Endometrial microvascular endothelial cells (primary cell): ENCODE data around the gene SCGN. TPM values are rescaled to one million over a fixed set of nuclear protein-coding genes. Genes with fewer than 3 reads are reported as not detected.

Source experiments
- in situ Hi-C: cut with HindIII; loops from 2 replicates; pipeline ENCODE4 v1.10.0; 2017; ENCODE audit warnings: low sequenced_read_pairs, low pct_unique_long_range_greater_than_20kb; ENCODE audit errors: inconsistent ontology term
- total RNA-seq: library from RNA; depleted of rRNA; stranded (reverse); fragments of >200 nt; gene quantifications from one replicate; pipeline ENCODE4 v1.2.3, GENCODE V29; 2015; ENCODE audit errors: inconsistent ontology term

Gene SCGN
- total RNA-seq, 1 donor from 2014 or later: not detected

GRCh38 chr6:25676775-25677174 lies 24.8 kb downstream of the SCGN start:
- in situ Hi-C loops: no loop called here

- in situ Hi-C loops: no loop called here
Measured at GRCh38 chr6:25681848-25682247, 29.8 kb downstream of the SCGN start.

GRCh38 chr6:25682324-25682723 lies 30.3 kb downstream of the SCGN start:
- in situ Hi-C loops: no loop called here

- in situ Hi-C loops: no loop called here
Measured at GRCh38 chr6:25684565-25684964, 32.5 kb downstream of the SCGN start.

- in situ Hi-C loops: no loop called here
Measured at GRCh38 chr6:25685251-25685650, 33.2 kb downstream of the SCGN start.

GRCh38 chr6:25685896-25686295 lies 33.9 kb downstream of the SCGN start:
- in situ Hi-C loops: no loop called here

GRCh38 chr6:25686856-25687255 lies 34.8 kb downstream of the SCGN start:
- in situ Hi-C loops: no loop called here

- in situ Hi-C loops: no loop called here
Measured at GRCh38 chr6:25689966-25690365, 38.0 kb downstream of the SCGN start.

GRCh38 chr6:25691894-25692293 lies 39.9 kb downstream of the SCGN start:
- in situ Hi-C loops: no loop called here

GRCh38 chr6:25692472-25692871 lies 40.5 kb downstream of the SCGN start:
- in situ Hi-C loops: no loop called here

- in situ Hi-C loops: no loop called here
Measured at GRCh38 chr6:25694366-25694765, 42.4 kb downstream of the SCGN start.

- in situ Hi-C loops: no loop called here
Measured at GRCh38 chr6:25695671-25696070, 43.7 kb downstream of the SCGN start.

- in situ Hi-C loops: no loop called here
Measured at GRCh38 chr6:25697537-25698340, 45.7 kb downstream of the SCGN start.

GRCh38 chr6:25698631-25699030 lies 46.6 kb downstream of the SCGN start:
- in situ Hi-C loops: no loop called here

- in situ Hi-C loops: no loop called here
Measured at GRCh38 chr6:25699649-25700048, 47.6 kb downstream of the SCGN start.

- in situ Hi-C loops: no loop called here
Measured at GRCh38 chr6:25700761-25701160, 48.7 kb downstream of the SCGN start.

GRCh38 chr6:25701807-25702206 lies 49.8 kb downstream of the SCGN start:
- in situ Hi-C loops: no loop called here

GRCh38 chr6:25703005-25703404 lies 51.0 kb downstream of the SCGN start:
- in situ Hi-C loops: no loop called here

- in situ Hi-C loops: no loop called here
Measured at GRCh38 chr6:25704001-25704400, 52.0 kb downstream of the SCGN start.

- in situ Hi-C loops: no loop called here
Measured at GRCh38 chr6:25706314-25707014, 54.4 kb downstream of the SCGN start.
